ENCODE results near the gene LNX1.

- TF ChIP-seq POLR2A (IDR thresholded peaks at IDR 0.05; ENCODE audit: low read length) = no peak
- no peak for TF ChIP-seq RNF2 (IDR thresholded peaks at IDR 0.05; ENCODE audit: borderline replicate concordance, low read depth)
- TF ChIP-seq PHF8 (IDR thresholded peaks at IDR 0.05; ENCODE audit: borderline replicate concordance, low read depth) = no peak
- no peak for TF ChIP-seq SREBF2 (IDR thresholded peaks at IDR 0.05)
- TF ChIP-seq EP300 (IDR thresholded peaks at IDR 0.05) = no peak
- TF ChIP-seq HDAC2 (IDR thresholded peaks at IDR 0.05) = no peak
- no peak for TF ChIP-seq CTCF (IDR thresholded peaks at IDR 0.05)
- TF ChIP-seq CHD4 (IDR thresholded peaks at IDR 0.05; ENCODE audit: borderline replicate concordance) = no peak
- TF ChIP-seq ELK1 (IDR thresholded peaks at IDR 0.05; ENCODE audit: low read depth, low read length) = no peak
- TF ChIP-seq SMC3 (IDR thresholded peaks at IDR 0.05) = no peak
These were observed 137.9 kb downstream of the LNX1 start for GRCh38 chr4:53453385-53453784.
